Tongue (tissue), 2 donors: ENCODE results near the gene UBA52. TPM values are rescaled to one million over a fixed set of nuclear protein-coding genes. Genes with fewer than 3 reads are reported as not detected.
A peak's percentile ranks its signal among the peaks of the same experiment; 100 is the strongest.
"Not testable (repeated sequence)": the region's sequence is repeated elsewhere in the genome, so short reads cannot be mapped to it uniquely, and the experiment has no call there.

Source experiments
- DNase-seq: peaks from one replicate; pipeline ENCODE4 v3.0.0-alpha.2; 2015
- total RNA-seq: library from RNA; depleted of rRNA; stranded (reverse); fragments of >200 nt; gene quantifications from one replicate; pipeline ENCODE4 v1.2.3, GENCODE V29; 2014

The UBA52 gene
- total RNA-seq, 1 donor from 2014 or later, result 385 TPM

DNA sequence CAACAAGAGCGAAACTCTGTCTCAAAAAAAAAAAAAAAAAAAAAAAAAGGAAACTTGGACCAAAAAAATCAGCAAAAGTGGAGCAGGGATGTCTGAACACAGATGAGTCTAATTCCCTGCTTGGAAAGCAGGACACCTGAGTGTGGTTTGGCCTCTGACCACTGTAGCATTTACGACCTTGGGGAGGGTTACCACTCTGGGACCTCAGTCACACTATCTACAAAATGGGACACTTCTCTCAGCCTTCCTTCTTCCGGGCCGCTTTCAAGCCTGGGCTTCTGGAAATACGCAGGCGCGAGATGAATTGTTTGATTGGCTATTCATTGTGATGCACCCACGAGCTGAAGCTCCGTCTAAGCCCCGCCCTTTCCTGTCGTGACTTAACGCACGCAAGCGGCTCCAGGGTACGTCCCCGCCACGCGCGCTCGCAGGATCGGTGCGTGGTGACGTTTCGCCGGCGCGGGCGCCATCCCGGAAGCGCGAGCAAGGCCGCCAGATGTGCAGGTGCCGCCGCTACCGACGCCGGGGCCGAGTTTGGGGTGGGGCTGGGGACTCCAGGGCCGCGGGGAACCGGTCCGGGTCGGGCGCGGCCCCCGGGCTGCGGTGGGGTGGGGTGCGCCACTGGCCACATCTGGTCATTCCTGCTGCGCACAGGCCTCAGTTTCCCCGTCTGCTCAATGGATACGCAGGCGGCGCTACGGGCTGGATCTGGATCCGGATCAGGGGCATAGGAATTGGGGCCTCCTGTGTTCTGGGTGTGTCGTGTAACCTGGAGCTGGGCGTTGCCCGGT, 14.1 kb upstream of the UBA52 start, which contains the start of gene KXD1:
KXD1 (plus strand) TSS at position 460 of the 791 bp plus-strand sequence. CDS start 4,187 bp downstream, outside the sequence.
- DNase-seq, result peak; percentile 99

DNA sequence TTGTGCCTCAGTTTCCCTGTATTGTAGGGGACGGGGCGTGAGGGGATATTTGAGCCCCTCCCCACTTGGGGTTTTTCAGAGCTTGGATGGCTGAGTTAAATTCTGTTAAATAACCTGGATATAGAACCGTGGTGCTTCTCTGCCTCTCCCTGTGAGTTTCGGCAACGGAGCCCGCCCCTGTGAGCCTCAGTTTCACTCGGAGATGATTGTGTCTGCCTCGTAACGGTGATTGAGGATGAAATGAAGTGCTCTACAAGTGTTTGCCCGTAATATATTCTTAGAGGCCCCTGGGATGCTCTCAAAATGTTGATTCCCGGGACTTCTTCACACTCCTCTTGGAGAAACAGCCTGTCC, 13.5 kb upstream of the UBA52 start:
- DNase-seq, result peak; percentile 10

GRCh38 chr19:18558604-18559003, 13.1 kb upstream of the UBA52 start:
- no peak for DNase-seq

DNA sequence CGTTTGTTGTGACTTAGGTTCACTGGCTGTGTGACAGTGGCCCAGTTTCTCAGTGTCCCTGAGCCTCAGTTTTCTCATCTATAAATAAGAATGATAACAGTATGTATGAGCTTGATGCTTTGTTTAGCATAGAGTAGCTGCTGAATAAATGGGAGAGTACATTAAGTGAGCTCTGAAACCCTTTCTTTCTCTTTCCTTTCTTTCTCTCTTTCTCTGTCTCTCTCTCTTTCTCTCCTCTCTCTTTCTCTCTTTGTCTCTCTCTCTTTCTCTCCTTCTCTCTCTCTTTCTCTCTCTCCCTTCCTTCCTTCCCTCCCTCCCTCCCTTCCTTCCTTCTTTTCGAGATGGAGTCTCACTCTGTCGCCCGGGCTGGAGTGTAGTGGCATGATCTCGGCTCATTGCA, 12.0 kb upstream of the UBA52 start:
- no peak for DNase-seq

DNA sequence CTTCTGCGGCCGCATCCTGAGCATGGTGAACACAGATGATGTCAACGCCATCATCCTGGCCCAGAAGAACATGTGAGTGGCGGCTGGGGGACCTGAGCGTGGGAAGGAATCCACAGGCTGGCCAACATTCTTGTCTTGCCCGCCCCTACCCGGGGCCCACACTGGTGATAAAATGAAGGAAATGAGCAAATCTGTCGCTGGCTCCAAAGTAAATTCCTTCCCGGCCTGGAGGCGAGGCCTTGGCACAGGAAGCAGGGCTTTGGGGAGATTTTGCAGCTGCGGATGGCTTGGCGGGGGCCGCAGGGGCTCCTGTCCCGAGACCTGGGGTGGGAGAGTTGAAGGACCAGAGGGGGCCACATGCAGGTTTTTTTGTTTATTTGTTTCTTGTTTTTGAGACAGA, 9.6 kb upstream of the UBA52 start:
- no peak for DNase-seq

GRCh38 chr19:18566953-18567352, 4.7 kb upstream of the UBA52 start:
- no peak for DNase-seq

- DNase-seq, result no peak
These were observed 3.3 kb upstream of the UBA52 start for GRCh38 chr19:18568367-18568766.

GRCh38 chr19:18574691-18575291, 3.1 kb downstream of the UBA52 start:
- DNase-seq, result no peak

DNA sequence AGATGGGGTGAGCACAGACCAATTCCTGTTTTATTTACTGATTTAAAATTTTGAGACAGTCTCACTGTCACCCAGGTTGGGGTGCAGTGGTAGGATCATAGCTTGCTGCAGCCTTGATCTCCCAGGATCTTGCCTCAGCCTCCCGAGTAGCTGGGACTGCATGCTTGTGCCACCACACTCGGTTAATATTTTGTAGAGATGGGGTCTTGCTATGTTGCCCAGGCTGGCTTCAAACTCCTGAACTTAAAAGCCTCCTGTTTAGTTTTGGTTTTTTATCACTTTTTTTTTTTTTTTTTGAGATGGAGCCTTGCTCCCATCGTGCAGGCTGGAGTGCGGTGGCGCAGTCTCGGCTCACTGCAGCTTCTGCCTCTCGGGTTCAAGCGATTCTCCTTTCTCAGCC, 4.7 kb downstream of the UBA52 start:
- no peak for DNase-seq

GRCh38 chr19:18577365-18577914, 5.8 kb downstream of the UBA52 start:
- no peak for DNase-seq

DNA sequence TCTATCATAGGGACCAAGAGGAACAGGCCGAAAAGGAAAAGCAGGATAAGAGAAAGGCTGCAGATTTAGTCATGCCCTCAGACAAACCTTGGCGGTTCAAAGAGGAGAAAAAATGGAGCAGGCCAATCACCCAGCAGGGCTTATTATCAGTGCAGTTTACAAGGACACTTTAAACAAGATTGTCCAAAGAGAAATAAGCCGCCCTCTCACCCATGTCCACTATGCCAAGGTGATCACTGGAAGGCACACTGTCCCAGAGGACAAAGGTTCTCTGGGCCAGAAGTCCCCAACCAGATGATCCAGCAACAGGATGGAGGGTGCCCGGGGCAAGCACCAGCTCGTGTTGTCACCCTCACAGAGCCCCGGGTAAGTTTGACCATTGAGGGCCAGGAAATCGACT, 8.7 kb downstream of the UBA52 start:
- no peak for DNase-seq

- DNase-seq, result no peak
These were observed 14.6 kb downstream of the UBA52 start for GRCh38 chr19:18586306-18586705.

DNA sequence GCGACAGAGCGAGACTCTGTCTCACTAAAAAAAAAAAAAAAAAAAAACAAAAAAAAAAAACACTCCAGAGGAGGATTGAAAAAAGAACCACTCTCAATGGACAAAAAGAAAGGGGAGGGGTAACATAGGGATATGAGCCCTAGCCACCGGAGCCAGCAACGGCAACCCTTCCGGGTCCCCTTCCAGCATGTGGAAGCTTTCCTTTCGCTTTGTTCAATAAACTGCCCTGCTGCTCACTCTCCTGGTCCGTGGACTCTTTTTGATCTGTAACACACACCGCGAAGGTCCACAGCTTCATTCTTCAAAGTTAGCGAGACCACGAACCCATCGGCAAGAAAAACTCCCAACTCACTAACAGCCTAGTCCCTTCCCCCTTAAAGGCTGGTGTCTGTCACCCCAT, 15.9 kb downstream of the UBA52 start:
- no peak for DNase-seq

GRCh38 chr19:18587962-18588610, 16.4 kb downstream of the UBA52 start:
- no peak for DNase-seq

DNA sequence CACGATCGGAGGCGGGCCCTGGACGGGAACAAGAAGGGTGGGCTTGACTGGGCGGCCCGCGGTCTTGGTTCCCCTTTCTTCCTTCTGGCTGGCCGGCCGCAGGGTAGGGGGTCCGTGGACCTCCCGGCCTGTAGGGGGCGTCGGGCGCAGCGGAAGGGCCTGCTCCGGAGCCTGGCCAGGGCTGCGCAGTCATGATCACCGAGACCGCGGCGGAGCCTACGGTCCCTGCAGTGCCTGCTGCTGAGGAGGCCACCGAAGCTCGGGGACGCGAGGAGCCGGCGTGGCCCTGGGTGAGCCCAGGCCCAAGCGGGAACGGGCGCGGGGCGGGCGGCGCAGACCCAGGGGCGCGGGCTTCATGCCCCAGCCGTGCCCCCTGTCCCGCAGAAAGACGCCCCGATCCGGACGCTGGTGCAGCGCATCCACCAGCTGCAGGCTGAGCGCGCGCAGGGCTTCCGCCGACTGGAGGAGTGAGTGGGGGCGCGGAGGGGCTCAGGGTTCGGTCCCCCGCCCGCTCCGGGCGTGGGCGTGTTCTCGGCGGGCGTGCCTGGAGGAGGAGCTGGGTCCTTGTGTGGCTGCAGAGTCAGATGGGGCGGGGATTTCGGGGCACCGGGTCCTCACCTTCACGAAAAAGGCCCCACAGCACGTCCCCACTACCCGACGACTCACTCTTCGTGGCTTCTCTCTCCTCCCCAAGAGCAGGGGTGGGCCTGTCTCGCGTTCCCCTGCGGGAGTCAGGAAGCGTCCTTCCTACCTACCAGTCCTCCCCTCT, 17.1 kb downstream of the UBA52 start, which contains the start of gene REX1BD:
REX1BD (plus strand) TSS at position 188 of the 769 bp plus-strand sequence; CDS start at position 192, 4 bp downstream.
- DNase-seq, result peak; percentile 93

DNA sequence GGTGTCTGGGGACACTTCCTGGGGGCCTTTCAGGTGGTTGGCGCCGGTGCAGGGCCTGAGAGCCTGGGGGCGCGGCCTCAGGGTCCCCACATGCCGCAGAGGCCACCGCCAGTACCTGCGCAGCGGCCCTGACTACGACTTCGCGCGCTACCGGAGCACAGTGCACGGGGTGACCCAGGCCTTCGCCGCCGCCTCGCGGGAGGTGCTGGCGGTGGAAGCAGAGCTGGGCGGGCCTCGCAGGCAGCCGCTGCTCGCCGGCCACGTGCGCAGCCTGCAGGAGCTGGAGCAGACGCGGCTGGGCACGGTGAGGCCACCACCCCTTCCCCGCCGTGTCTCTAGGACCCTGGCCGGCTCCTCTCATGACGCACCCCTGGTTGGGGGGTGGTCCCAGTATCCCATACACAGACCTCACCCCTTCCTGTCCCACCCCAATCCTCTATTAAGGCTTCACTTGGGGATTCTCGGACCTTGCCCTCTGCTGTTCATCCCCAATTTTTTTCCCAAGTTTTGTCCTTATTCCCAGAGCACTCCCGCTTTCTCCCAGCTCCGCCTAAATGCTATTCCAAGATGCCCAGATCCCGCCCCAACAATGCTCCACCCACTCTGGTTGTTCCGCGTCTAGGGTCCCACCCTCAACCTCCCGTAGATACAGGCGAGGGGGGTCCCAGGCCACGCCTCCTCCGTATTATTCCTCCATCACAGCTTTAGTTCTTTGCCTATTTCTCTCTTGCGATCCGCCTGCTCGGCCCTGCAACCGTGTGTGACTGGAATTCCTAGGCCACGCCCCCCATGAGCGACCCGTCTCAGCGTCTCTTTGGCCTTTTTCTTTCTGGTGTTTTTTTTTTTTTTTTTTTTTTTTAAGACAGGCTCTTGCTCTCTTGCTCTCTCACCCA, 18.0 kb downstream of the UBA52 start:
- peak; percentile 85 for DNase-seq

- peak; percentile 97 for DNase-seq
These were observed 18.9 kb downstream of the UBA52 start for GRCh38 chr19:18590273-18591272.

- DNase-seq, result no peak
These were observed 20.2 kb downstream of the UBA52 start for GRCh38 chr19:18591735-18592385.

DNA sequence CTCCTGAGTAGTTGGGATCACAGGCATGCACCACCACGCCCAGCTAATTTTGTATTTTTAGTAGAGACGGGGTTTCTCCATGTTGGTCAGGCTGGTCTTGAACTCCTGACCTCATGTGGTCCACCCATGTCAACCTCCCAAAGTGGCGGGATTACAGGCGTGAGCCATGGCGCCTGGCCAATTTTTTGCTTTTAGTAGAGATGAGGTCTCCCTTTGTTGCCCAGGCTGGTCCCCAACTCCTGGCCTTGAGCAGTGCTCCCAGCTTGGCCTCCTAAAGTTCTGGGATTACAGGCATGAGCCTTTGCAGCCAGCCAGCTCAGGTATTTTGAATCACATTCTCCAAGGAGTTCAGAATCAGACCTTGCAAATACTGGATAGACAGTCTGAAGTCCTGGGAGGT, 21.1 kb downstream of the UBA52 start:
- not testable (repeated sequence) for DNase-seq
